ENCODE data around the gene BAIAP2.

BAIAP2 gene
- total RNA-seq: 13.8 to 29.7 (median 23.3) reads per million in 4 donors

DNA sequence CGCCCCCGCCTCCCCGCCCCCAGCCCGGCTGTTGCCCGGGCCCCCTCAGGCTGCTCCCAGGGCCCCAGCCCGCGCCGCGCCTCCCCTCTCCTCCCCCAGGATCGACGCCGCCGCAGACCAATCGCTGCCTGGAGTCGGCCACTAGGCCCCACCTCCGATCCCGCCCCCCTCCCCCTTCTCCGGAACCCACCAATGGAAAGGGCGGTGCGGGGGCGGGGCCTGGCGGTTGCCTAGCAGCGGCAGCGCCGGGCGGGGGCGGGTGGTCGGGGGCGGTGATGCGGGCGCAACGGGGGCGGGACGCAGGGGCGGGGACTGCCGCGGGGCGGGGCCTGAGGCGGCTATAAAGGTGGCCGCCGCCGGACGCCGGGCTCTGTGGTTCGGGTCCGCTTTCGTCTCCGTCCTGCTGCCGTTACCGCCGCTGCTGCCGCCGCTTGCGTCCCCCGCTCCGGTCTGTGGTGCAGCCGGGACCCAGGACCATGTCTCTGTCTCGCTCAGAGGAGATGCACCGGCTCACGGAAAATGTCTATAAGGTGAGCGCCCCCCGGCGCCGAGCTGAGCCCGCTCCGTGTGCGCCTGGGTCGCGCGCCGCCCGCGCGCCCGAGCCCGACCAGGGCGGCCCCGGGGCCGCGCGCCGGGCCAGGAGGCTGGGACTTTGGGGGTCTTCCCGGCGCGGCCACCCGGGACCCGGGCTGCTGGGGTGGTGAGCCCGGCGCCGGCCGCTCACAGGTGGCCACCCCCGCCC is at the start of gene BAIAP2:
TSS of gene BAIAP2 (plus strand) at position 373 of the 742 bp plus-strand sequence. CDS start at position 477, 104 bp downstream.
- DNase-seq: peak; percentile 93 to 98 (median 97)

DNA sequence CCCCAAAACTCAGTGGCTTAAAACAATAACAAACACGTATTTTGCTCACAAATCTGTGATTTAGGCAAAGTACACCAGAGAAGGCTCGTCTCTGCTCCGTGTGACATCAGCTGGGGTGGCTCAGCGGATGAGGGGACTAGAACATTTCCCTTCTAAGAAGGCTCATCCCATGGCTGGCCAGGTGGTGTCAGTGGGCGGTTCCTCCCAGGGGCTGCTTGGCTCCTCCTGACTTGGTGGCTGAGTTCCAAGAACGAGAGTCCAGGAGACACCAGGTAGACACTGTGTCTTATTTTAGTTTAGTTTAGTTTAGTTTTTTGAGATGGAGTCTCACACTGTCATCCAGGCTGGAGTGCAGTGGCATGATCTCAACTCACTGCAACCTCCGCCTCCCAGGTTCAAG is 48.9 kb upstream of the BAIAP2 start:
- DNase-seq: no peak

DNA sequence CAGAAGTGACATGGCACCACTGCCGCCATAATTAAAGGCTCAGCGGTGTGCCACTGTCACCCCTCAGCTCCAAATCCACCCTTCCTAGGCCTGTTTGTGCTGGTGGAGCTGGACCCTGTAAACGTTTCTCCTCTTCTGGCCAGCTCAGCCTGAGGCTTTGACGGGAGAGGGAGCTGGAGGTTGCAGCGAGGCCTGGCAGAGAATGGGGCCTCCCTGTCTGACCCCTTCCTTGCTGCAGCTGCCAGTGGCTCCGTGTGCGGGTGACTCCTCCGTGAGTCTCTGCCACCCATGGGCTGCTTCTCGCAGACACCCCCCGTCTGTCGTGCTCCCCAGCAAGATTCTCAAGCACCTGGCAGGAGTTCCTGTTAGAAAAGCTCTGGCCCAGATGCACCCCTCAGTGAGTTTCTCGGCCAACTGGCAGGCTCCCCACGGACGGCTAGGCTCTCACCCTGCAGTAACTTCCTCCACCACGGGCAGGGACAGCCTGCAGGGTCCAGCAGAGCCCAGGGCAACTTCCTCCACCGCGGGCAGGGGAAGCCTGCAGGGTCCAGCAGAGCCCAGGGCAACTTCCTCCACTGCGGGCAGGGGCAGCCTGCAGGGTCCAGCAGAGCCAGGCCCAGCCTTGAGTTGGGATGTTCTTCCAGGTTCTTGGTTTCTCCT is 48.0 kb upstream of the BAIAP2 start:
- DNase-seq: no peak

DNA sequence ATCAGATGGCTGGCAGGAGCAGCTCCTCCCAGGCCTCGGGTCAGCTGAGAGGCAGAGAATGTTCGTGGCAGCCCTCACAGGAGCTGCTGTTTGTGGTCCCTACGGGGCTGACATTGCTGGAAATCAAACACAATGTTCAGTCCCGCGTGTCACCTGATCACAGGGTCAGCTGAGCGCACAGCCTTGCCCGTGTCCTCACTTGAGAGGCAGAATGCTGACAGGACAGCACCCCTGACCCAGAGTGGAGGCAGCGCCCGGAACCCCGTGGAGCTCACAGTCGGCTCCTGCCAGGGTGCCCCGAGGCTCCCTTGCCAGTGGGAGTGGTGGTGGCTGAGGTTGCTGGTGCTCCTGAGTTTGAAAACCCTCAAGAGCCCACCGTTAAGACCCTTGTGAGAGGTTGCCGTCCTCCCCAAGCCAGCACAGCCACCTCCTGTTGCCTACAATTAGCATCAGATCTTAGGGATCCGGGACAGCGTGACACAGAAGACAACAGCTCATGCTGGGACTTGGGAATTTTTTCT is 47.0 kb upstream of the BAIAP2 start:
- DNase-seq: no peak

- DNase-seq: no peak
Observed at GRCh38 chr17:80989586-80989913, 45.4 kb upstream of the BAIAP2 start.

- DNase-seq: no peak
Observed at GRCh38 chr17:80990921-80991644, 43.9 kb upstream of the BAIAP2 start.

DNA sequence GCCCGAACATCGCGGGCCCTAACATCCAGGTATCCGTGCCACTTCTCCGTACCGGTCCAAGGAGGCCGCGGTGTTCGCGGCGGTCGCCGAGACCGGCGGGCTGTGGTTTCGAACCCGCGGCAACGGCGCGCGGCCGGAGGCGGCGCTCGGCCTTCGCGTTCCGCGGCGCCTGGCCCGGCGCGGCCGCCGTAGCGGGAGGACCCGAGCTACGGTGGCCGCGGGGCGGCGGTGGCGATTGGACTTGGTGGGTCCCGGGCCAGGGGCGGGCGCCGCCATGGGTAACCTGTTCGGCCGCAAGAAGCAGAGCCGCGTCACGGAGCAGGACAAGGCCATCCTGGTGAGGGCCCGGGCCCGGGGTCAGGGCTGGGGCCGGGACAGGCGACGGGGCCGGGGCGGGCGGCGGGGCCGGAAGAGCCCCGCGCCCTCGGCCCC is 43.3 kb upstream of the BAIAP2 start, which contains the start of gene CHMP6:
TSS of gene CHMP6 (plus strand) at position 197 of the 432 bp plus-strand sequence. CDS start at position 275, 78 bp downstream.
- DNase-seq: peak; percentile 39 to 76 (median 60)

GRCh38 chr17:80992077-80992947 is 42.6 kb upstream of the BAIAP2 start:
- no peak for DNase-seq

- DNase-seq: no peak
Observed at GRCh38 chr17:80992948-80993624, 41.9 kb upstream of the BAIAP2 start.

DNA sequence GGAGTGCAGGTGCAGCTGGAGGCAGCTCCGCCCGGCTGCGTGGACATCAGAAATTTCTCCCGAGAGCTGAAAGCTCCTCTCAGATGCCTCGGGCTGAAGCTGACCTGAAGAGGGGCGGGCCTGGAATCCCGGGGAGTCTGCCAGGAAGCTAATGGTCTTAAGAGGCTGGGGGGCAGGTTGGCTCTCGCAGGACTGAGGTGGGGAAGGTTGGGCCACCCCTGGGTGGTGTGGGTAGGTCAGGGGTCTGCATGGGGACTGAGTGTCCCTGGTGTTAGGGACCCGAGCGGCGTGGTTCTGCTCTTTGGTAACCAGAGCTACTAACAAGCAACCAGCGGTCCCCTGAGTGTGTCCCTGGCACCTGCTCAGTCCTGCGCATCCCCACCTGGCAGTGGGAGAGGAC is 39.8 kb upstream of the BAIAP2 start:
- no peak for DNase-seq

DNA sequence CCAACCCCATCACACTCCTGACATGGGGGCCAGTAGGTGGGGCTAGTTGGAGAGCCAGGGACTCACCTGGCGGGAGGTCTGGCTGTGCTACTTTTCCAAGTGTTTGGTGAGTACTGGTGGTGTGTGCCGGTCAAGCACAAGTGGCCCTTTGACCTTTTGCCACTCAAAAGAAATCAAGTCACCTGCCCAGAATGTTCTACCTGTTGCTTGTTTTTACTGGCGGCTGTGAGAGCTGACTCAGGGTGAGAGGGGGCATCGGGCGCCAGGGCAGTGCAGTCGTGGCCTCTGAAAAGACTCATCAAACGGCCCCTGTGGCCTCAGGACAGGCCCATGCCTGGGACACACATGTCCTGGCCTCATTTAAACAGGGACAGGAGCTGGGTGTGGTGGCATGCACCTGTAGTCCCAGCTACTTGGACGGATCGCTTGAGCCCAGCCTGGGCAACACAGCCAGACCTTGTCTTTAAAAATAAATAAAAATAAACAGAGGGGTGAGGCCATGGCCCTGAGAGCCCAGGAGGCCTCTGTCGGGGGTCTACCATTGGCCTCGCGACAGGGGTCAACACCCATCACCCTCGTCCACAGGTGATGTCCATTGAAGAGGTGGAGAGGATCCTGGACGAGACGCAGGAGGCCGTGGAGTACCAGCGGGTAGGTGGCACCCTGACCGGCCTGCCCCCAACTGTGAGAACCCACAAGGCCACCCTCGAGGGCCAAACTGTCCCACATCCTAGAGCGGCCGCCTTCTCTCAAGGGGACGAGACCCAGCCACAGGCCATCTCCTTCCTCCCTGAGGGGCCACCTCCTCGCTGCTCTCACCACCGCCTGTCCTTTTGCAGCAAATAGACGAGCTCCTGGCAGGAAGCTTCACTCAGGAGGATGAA is 38.3 kb upstream of the BAIAP2 start:
- DNase-seq: no peak

DNA sequence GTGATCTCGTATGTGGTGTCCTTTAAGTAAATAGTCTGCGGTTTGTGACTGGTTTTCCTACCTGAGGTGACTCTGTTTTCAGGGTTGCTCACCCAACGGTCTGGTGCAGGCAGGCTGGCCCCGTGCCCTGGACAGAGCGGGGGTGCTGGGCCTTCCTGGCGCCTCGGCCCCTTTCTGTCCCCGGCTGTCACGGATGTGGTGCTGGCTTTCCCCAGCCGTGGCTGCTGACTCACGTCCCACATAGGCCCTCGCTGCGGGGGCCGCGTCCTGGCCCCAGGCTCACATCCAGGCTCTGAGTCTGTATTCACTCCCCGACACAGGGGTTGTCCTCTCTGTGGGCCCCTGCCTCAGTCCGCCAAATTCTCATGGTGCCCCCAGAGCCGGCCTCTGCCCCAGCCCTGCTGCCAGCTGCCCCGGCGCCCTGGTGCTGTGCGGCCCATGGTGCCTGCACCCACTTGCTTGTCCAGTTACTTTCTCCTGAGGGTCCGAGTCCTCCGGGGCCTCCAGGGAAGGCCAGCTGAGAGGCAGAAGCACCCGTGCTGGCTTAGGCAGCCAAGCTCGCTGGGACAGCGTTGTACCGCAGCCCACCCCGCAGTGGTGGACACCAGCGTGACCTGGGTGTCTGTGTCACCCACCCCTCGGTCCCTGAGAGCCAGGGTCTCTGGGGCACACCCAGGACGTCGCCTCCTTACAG is 37.4 kb upstream of the BAIAP2 start:
- no peak for DNase-seq

DNA sequence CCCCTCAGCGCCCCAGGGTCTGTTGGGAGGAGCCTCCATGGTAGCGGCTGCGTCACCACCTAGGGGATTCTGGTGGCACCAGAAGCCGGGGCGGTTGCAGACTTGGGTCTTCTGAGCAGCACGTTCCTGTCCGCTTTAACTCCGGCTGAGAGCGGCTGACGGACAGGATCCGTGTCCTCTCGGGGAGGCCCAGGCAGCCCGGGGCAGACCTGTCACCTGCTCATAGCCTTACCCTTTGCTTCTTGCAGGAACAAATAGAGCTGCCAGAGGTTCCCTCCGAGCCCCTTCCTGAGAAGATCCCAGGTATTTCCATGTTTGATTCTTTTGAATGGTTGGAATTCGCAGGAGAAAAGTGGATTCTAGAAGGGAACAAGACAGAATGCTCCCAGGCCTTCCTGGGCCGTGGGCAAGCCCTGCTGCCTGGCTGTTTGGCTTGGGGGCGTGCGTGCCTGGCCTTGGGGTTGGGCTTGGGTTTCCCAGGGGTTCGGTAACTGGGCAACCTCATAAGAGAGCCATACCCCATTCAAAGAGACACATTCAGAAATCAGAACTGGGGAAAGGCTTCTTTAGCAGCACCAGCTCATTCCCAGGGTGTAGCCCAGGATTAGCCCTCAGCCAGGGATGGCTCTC is 36.7 kb upstream of the BAIAP2 start:
- DNase-seq: no peak

GRCh38 chr17:80998748-80999535 is 36.0 kb upstream of the BAIAP2 start:
- DNase-seq: no peak

DNA sequence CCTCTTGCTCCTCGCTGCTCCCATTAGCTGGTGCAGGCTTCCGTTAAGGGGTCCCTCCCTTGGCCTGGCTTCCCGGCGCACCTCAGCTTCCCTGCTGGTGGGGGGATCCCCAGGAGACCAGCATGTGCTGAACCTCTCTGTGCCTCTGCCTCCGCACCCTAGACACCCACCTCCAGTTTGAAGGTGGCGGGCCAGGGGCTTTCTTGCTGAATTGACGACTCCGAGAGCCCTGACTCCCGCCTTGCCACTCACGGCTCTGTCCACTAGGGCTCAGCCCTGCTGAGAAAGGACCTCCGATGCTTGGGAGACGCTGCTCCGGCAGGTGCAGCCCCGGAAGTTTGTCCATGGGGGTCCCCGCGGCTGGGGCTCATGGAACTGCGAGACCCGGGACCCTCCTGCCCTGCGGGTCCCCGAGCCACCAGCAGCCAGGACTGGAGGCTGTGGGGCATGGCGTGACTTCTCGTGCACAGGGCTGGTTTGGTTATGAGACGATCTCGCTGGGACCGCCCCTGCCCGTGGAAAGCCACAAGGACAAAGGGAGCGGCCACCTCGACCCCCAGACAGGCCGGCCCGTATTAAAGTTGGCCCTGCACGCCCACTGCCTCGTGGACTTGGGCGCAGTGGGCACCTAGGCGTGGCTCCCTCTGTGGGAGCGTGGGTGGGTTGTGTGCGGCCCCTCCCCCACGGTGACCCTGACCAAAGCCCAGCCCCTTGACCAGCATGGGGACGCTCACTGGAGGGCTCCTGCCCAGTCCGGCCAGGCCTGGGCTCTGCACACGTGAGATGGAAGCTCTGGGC is 35.2 kb upstream of the BAIAP2 start:
- no peak for DNase-seq

- no peak for DNase-seq
Observed at GRCh38 chr17:81000334-81000630, 34.7 kb upstream of the BAIAP2 start.

GRCh38 chr17:81000631-81001357 is 34.2 kb upstream of the BAIAP2 start:
- no peak for DNase-seq

Measured in T-helper 1 cell (primary cell).